ENCODE measurements around the gene ZNF532. TPM values are rescaled to one million over a fixed set of nuclear protein-coding genes. Genes with fewer than 3 reads are reported as not detected.

Gene ZNF532
- total and polyA plus RNA-seq, 2 donors (not counting 3 experiments of a cell fraction or from before 2014, with no cell fraction given) = 42.3 to 70.1 TPM

- peaks cover 2 to 4% of the 10 kb centered on the region in 2 experiments for H3K27me3 ChIP-seq (ENCODE audit: control insufficient read depth in 2 of 2, insufficient read depth in 2 of 2, low read length in 2 of 2)
- no TSS peak for BruUV-seq (replicated peaks)
- no peak overlapping the region for H3K4me2 ChIP-seq (ENCODE audit: insufficient read depth, low read length)
- DNase-seq (ENCODE audit: low read depth, low spot score) (no peak), FAIRE-seq (no peak)
- H3K79me2 ChIP-seq (ENCODE audit: control insufficient read depth, insufficient read depth, low read length) = no peaks in the 10 kb centered on the region
- no peaks in the 10 kb centered on the region for H4K20me1 ChIP-seq (replicated peaks; ENCODE audit: control insufficient read depth, extremely low read depth, insufficient read depth, low read length)
- H3K36me3 ChIP-seq (ENCODE audit: control insufficient read depth in 2 of 2, extremely low read depth in 1 of 2, insufficient read depth in 2 of 2, low read length in 2 of 2) = no peaks in the 10 kb centered on the region
- TF ChIP-seq GATA2 (IDR thresholded peaks at IDR 0.05; ENCODE audit: insufficient read depth, insufficient read length, low read depth, low read length) = no peak
- no peak for TF ChIP-seq JUN (IDR thresholded peaks at IDR 0.05; ENCODE audit: borderline replicate concordance, insufficient read depth, insufficient read length, low read depth)
- no peak for TF ChIP-seq POLR2AphosphoS5 (IDR thresholded peaks at IDR 0.05; ENCODE audit: insufficient read depth, low read depth, low read length)
- no peak for TF ChIP-seq POLR2A (IDR thresholded peaks at IDR 0.05; ENCODE audit: low read depth, low read length)
- TF ChIP-seq FOS (IDR thresholded peaks at IDR 0.05; ENCODE audit: borderline replicate concordance, insufficient read depth, low read length) = no peak
- no peaks in the 10 kb centered on the region for H3K4me1 ChIP-seq (ENCODE audit: control insufficient read depth, extremely low read depth, insufficient read depth, low read length)
- H3K9me1 ChIP-seq (replicated peaks; ENCODE audit: control insufficient read depth, extremely low read depth, insufficient read depth, low read length) = no peaks in the 10 kb centered on the region
- H2AFZ ChIP-seq (ENCODE audit: low read depth, low read length) = no peak overlapping the region
- ChIA-PET CTCF (no interaction called here), POLR2A (no interaction called here)
- no peak overlapping the region for H3K9ac ChIP-seq (replicated peaks; ENCODE audit: extremely low read depth, insufficient read depth, low read length)
- H3K9me3 ChIP-seq (replicated peaks; ENCODE audit: control insufficient read depth, insufficient read depth, low read length) = no peaks in the 10 kb centered on the region
- intact Hi-C loops (cut with micrococcal nuclease) = no loop called here
- dilution Hi-C loops (cut with MboI; ENCODE audit: extremely low pct_ligation_motif_present, low sequenced_read_pairs) = no loop called here
- H3K4me3 ChIP-seq (replicated peaks in 1 of 3; ENCODE audit: insufficient read depth in 1 of 3, low read depth in 1 of 3, low read length in 3 of 3) = no peak overlapping the region
- no peak overlapping the region for H3K27ac ChIP-seq (ENCODE audit: insufficient read depth, low read depth, low read length)
These were observed 161.7 kb downstream of the ZNF532 start for GRCh38 chr18:59026364-59026763.

- Histone ChIP-seq H2AFZ (ENCODE audit: low read depth, low read length) (no peak overlapping the region), H4K20me1 (replicated peaks; ENCODE audit: control insufficient read depth, extremely low read depth, insufficient read depth, low read length) (no peaks in the 10 kb centered on the region), H3K27ac (ENCODE audit: insufficient read depth, low read depth, low read length) (no peak overlapping the region), H3K4me3 (replicated peaks in 1 of 3; ENCODE audit: insufficient read depth in 1 of 3, low read depth in 1 of 3, low read length in 3 of 3) (no peak overlapping the region), H3K9ac (replicated peaks; ENCODE audit: extremely low read depth, insufficient read depth, low read length) (no peak overlapping the region), H3K9me3 (replicated peaks; ENCODE audit: control insufficient read depth, insufficient read depth, low read length) (no peaks in the 10 kb centered on the region), H3K9me1 (replicated peaks; ENCODE audit: control insufficient read depth, extremely low read depth, insufficient read depth, low read length) (no peaks in the 10 kb centered on the region), H3K27me3 (ENCODE audit: control insufficient read depth in 2 of 2, insufficient read depth in 2 of 2, low read length in 2 of 2) (peaks cover 2 to 4% of the 10 kb centered on the region in 2 experiments), H3K36me3 (ENCODE audit: control insufficient read depth in 2 of 2, extremely low read depth in 1 of 2, insufficient read depth in 2 of 2, low read length in 2 of 2) (no peaks in the 10 kb centered on the region), H3K4me2 (ENCODE audit: insufficient read depth, low read length) (no peak overlapping the region), H3K79me2 (ENCODE audit: control insufficient read depth, insufficient read depth, low read length) (no peaks in the 10 kb centered on the region), H3K4me1 (ENCODE audit: control insufficient read depth, extremely low read depth, insufficient read depth, low read length) (no peaks in the 10 kb centered on the region)
- intact Hi-C loops (cut with micrococcal nuclease) = no loop called here
- BruUV-seq (replicated peaks) = no TSS peak
- TF ChIP-seq JUN (IDR thresholded peaks at IDR 0.05; ENCODE audit: borderline replicate concordance, insufficient read depth, insufficient read length, low read depth) (no peak), GATA2 (IDR thresholded peaks at IDR 0.05; ENCODE audit: insufficient read depth, insufficient read length, low read depth, low read length) (no peak), EZH2 (IDR thresholded peaks at IDR 0.05; ENCODE audit: borderline replicate concordance, low read depth, low read length, severe bottlenecking) (no peak), MAX (IDR thresholded peaks at IDR 0.05; ENCODE audit: insufficient read depth, insufficient read length) (no peak), POLR2A (IDR thresholded peaks at IDR 0.05; ENCODE audit: low read depth, low read length) (no peak), FOS (IDR thresholded peaks at IDR 0.05; ENCODE audit: borderline replicate concordance, insufficient read depth, low read length) (no peak), MYC (IDR thresholded peaks at IDR 0.05; ENCODE audit: low read depth, low read length) (no peak), CTCF (IDR thresholded peaks at IDR 0.05; ENCODE audit: extremely low read depth in 1 of 2, insufficient read depth in 1 of 2, low read depth in 1 of 2, low read length in 2 of 2) (no peak), POLR2AphosphoS5 (IDR thresholded peaks at IDR 0.05; ENCODE audit: insufficient read depth, low read depth, low read length) (no peak)
- CTCF ChIA-PET = no interaction called here
- DNase-seq (ENCODE audit: low read depth, low spot score) (no peak), FAIRE-seq (no peak)
- dilution Hi-C loops (cut with MboI; ENCODE audit: extremely low pct_ligation_motif_present, low sequenced_read_pairs) = no loop called here
- POLR2A ChIA-PET = no interaction called here
These were observed 162.2 kb downstream of the ZNF532 start for GRCh38 chr18:59026831-59027410.
